Caco-2 (cell line): ENCODE data around the gene STK10. TPM values are rescaled to one million over a fixed set of nuclear protein-coding genes. Genes with fewer than 3 reads are reported as not detected.

ENCODE experiments used
- BruUV-seq: library from RNA; stranded (reverse); fragments of 400-500 nt; replicated peaks from 2 replicates; lab custom pipeline; 2021; lab: Mats Ljungman, UMichigan
- CTCF ChIA-PET: fragments of 300-600 bp; sonication (Branson Sonifier 250); formaldehyde crosslinking; loops from one replicate; lab custom pipeline; 2022; ENCODE audit warnings: antibody characterized with exemption; lab: Charles Lee
- POLR2A ChIA-PET: fragments of 300-600 bp; sonication (Branson Sonifier 250); formaldehyde crosslinking; loops from one replicate; lab custom pipeline; 2022; ENCODE audit warnings: antibody characterized with exemption; lab: Charles Lee
- DNase-seq, 2 experiments: peaks; one replicate each; pipeline versions ENCODE4 v3.0.0 to v3.0.0-alpha.2; 2020 to 2022
- H3K27me3 ChIP-seq: replicated peaks from 2 replicates; pipeline ENCODE4 v1.6.0; 2011; ENCODE audit warnings: low read length; ENCODE audit not compliant: control insufficient read depth, insufficient read depth
- H3K36me3 ChIP-seq: 2 replicates; pipeline ENCODE4 v1.5.1; 2011; ENCODE audit warnings: low read length; ENCODE audit not compliant: control insufficient read depth, insufficient read depth
- H3K4me1 ChIP-seq: fragments of 250-450 bp; sonication (Bioruptor Pico); 2 replicates; pipeline ENCODE4 v1.5.1; 2020; ENCODE audit warnings: mild to moderate bottlenecking
- H3K4me3 ChIP-seq: 2 replicates; pipeline ENCODE4 v1.5.1; 2011; ENCODE audit warnings: low read depth, mild to moderate bottlenecking, control low read depth, low read length
- H3K9me3 ChIP-seq: fragments of 250-450 bp; sonication (Bioruptor Pico); 2 replicates; pipeline ENCODE4 v1.5.1; 2020; ENCODE audit warnings: mild to moderate bottlenecking, moderate library complexity
- H3K27ac Mint-ChIP-seq: one replicate; pipeline ENCODE4 v1.8.0; 2022; ENCODE audit warnings: mixed read lengths; ENCODE audit not compliant: unreplicated experiment
- H3K27me3 Mint-ChIP-seq: one replicate; pipeline ENCODE4 v1.8.0; 2022; ENCODE audit warnings: mixed read lengths; ENCODE audit not compliant: insufficient read depth, unreplicated experiment
- H3K36me3 Mint-ChIP-seq: one replicate; pipeline ENCODE4 v1.8.0; 2022; ENCODE audit warnings: mild to moderate bottlenecking, mixed read lengths; ENCODE audit not compliant: insufficient read depth, unreplicated experiment
- H3K4me1 Mint-ChIP-seq: one replicate; pipeline ENCODE4 v1.8.0; 2022; ENCODE audit warnings: low read depth, mixed read lengths; ENCODE audit not compliant: unreplicated experiment
- H3K4me3 Mint-ChIP-seq: one replicate; pipeline ENCODE4 v1.8.0; 2022; ENCODE audit warnings: mild to moderate bottlenecking, moderate library complexity, mixed read lengths; ENCODE audit not compliant: unreplicated experiment
- H3K9me3 Mint-ChIP-seq: one replicate; pipeline ENCODE4 v1.8.0; 2022; ENCODE audit warnings: mixed read lengths; ENCODE audit not compliant: unreplicated experiment
- intact Hi-C: fragments of 100-400 bp; cut with micrococcal nuclease; formaldehyde crosslinking; loops from one replicate; pipeline ENCODE4 v1.10.0; 2022; ENCODE audit not compliant: unreplicated experiment
- total RNA-seq: library from RNA; stranded (reverse); gene quantifications from 2 replicates; pipeline ENCODE4 v1.2.3, GENCODE V29; 2022
- TF ChIP-seq, protein P1 (sequence below), 2 experiments: fragments of 200-600 bp in 1 of 2; IDR thresholded peaks; 1 replicate in 1 of 2; 2 replicates in 1 of 2; pipeline versions ENCODE4 v1.5.1 to v1.8.0; 2011 to 2022; ENCODE audit warnings: antibody characterized with exemption in 1 of 2, control low read depth in 1 of 2, inconsistent platforms in 1 of 2, low read depth in 1 of 2, low read length in 1 of 2, mild to moderate bottlenecking in 1 of 2, moderate library complexity in 1 of 2; ENCODE audit not compliant: insufficient read depth in 1 of 2, severe bottlenecking in 1 of 2, unreplicated experiment in 1 of 2

Gene STK10
- total RNA-seq, 1 experiment from 2014 or later = 10.3 TPM

DNA sequence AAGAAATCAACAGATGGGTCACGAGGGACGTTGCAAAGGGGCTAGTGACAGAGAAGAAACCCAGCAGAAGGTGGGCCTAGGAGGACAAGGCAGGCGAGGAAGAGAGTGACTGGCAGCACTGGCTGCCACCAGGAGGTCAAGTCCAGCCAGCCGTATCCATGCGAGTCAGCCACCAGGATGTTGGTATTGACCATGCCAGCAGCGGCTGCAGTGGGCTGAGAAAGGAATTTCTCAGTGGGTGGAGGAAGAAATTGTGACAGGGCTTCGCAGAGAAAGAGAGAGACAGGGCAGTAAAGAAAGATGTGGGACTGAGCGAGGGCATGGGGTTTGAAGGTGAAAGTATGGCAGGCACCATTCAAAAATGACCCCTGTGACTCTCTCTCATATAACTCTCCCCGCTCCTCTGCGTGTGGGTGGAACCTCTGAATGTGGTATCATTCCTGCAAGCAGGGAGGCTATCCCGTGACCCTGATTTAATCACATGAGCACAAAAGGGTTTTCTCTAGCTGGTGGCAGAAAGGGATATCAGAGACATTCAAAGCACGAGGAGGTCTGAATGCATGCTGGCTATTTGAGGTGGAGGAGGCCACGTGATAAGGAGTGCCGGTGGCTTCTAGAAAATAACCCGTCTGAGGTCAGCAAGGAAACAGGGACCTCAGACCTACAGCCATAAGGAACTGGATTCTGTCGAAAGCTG, 136.2 kb downstream of the STK10 start:
- Histone ChIP-seq H3K9me3 (no peaks in the 10 kb centered on the region), H3K4me3 (no peak overlapping the region), H3K4me1 (no peaks in the 10 kb centered on the region), H3K36me3 (no peaks in the 10 kb centered on the region), H3K27me3 (no peaks in the 10 kb centered on the region)
- no peak overlapping the region for H3K4me3 Mint-ChIP-seq
- H3K9me3 Mint-ChIP-seq = no peaks in the 10 kb centered on the region
- ChIA-PET CTCF (no interaction called here), POLR2A (no interaction called here)
- intact Hi-C loops = no loop called here
- TF ChIP-seq, protein P1, sequence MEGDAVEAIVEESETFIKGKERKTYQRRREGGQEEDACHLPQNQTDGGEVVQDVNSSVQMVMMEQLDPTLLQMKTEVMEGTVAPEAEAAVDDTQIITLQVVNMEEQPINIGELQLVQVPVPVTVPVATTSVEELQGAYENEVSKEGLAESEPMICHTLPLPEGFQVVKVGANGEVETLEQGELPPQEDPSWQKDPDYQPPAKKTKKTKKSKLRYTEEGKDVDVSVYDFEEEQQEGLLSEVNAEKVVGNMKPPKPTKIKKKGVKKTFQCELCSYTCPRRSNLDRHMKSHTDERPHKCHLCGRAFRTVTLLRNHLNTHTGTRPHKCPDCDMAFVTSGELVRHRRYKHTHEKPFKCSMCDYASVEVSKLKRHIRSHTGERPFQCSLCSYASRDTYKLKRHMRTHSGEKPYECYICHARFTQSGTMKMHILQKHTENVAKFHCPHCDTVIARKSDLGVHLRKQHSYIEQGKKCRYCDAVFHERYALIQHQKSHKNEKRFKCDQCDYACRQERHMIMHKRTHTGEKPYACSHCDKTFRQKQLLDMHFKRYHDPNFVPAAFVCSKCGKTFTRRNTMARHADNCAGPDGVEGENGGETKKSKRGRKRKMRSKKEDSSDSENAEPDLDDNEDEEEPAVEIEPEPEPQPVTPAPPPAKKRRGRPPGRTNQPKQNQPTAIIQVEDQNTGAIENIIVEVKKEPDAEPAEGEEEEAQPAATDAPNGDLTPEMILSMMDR (IDR thresholded peaks at IDR 0.05; ENCODE audit: insufficient read depth in 1 of 2, low read depth in 1 of 2, low read length in 1 of 2, severe bottlenecking in 1 of 2, unreplicated experiment in 1 of 2) = no peak
- no peaks in the 10 kb centered on the region for H3K4me1 Mint-ChIP-seq
- H3K27me3 Mint-ChIP-seq = no peaks in the 10 kb centered on the region
- DNase-seq = no peak
- no peak overlapping the region for H3K27ac Mint-ChIP-seq
- peaks cover 5% of the 10 kb centered on the region for H3K36me3 Mint-ChIP-seq
- no TSS peak for BruUV-seq

DNA sequence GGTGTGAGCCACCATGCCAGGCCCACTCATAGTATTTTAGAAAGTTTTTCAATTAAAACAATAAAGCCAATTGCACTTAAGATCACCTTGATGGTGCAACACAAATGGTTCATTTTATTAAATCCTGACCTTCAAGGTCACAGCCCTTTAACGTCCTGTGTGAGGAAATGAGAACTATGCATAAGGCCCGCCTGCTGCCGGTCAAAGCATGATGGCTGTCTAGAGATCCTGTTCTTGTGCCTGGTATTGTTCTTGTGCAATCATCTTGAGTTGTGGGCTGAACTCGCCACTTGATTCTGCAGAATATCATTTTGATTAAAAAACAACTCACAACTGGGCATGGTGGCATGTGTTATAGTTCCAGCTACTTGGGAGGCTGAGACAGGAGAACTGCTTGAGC, 137.9 kb downstream of the STK10 start:
- CTCF ChIA-PET = no interaction called here
- POLR2A ChIA-PET = interaction anchor here (0.5 kb wide), 1 partner anchor 68 kb away, joined by 3 read pairs; no protein-coding TSS in a partner anchor
- TF ChIP-seq, protein P1 (IDR thresholded peaks at IDR 0.05; ENCODE audit: insufficient read depth in 1 of 2, low read depth in 1 of 2, low read length in 1 of 2, severe bottlenecking in 1 of 2, unreplicated experiment in 1 of 2) = no peak
- Histone ChIP-seq H3K4me3 (no peak overlapping the region), H3K9me3 (no peaks in the 10 kb centered on the region), H3K27me3 (no peaks in the 10 kb centered on the region), H3K4me1 (no peaks in the 10 kb centered on the region), H3K36me3 (no peaks in the 10 kb centered on the region)
- no peak overlapping the region for H3K4me3 Mint-ChIP-seq
- H3K27me3 Mint-ChIP-seq = no peaks in the 10 kb centered on the region
- no TSS peak for BruUV-seq
- H3K9me3 Mint-ChIP-seq = no peaks in the 10 kb centered on the region
- H3K4me1 Mint-ChIP-seq = no peaks in the 10 kb centered on the region
- intact Hi-C loops = no loop called here
- no peak overlapping the region for H3K27ac Mint-ChIP-seq
- no peak for DNase-seq
- H3K36me3 Mint-ChIP-seq = peaks cover 9% of the 10 kb centered on the region

DNA sequence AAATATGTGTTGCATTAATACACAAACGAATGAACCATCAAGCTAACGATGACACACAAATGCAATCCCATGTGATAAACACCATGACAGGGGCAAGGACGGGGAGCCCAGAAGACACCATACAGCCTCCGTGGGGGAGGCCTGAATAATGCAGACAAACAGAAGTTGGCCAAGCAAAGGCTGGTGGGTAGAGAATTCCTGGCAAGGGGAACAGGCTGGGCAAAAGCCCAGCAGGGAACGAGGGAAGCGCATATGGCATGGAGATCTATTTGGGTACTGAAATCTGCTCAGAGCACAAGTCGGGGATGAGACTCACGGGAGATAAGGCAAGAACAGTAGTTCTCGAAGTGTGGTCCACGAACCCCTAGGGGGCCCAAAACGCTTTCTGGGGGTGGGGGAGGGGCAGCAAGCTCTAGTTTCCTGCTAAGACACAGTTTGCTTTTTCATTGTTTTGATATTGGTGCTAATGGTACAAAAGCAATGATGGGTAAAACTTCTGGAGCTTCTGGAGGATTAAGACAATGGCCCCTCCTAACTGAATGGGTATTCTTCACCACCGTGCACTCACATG, 138.7 kb downstream of the STK10 start:
- H3K9me3 Mint-ChIP-seq = no peaks in the 10 kb centered on the region
- BruUV-seq = no TSS peak
- H3K27me3 ChIP-seq = no peaks in the 10 kb centered on the region
- H3K27me3 Mint-ChIP-seq = no peaks in the 10 kb centered on the region
- CTCF ChIA-PET = no interaction called here
- POLR2A ChIA-PET = no interaction called here
- no peaks in the 10 kb centered on the region for H3K36me3 ChIP-seq
- TF ChIP-seq, protein P1 (IDR thresholded peaks at IDR 0.05; ENCODE audit: insufficient read depth in 1 of 2, low read depth in 1 of 2, low read length in 1 of 2, severe bottlenecking in 1 of 2, unreplicated experiment in 1 of 2) = no peak
- H3K9me3 ChIP-seq = no peaks in the 10 kb centered on the region
- H3K4me3 Mint-ChIP-seq = no peak overlapping the region
- no peak for DNase-seq
- no peaks in the 10 kb centered on the region for H3K4me1 ChIP-seq
- no peak overlapping the region for H3K4me3 ChIP-seq
- peaks cover 12% of the 10 kb centered on the region for H3K36me3 Mint-ChIP-seq
- intact Hi-C loops = loop anchor here (10.0 kb wide), 1 partner anchor 635 kb away; the partner anchor contains the start of gene FGF18
- no peak overlapping the region for H3K27ac Mint-ChIP-seq
- no peaks in the 10 kb centered on the region for H3K4me1 Mint-ChIP-seq
